Mucosa of rectum (tissue), 2 donors: Measurements from ENCODE around the gene AMER2.

Source experiments
- H3K27ac ChIP-seq, 2 donors: one replicate each; pipeline ENCODE4 v1.7.0; 2013; ENCODE audit warnings: inconsistent platforms in 2 of 2, low read depth in 2 of 2, low read length in 2 of 2
- H3K27me3 ChIP-seq, 2 donors: one replicate each; pipeline ENCODE4 v1.7.0; 2013; ENCODE audit warnings: low read length in 2 of 2; ENCODE audit not compliant: control insufficient read depth in 2 of 2, insufficient read depth in 2 of 2
- H3K36me3 ChIP-seq, 2 donors: one replicate each; pipeline ENCODE4 v1.7.0; 2013; ENCODE audit warnings: low read length in 2 of 2; ENCODE audit not compliant: control insufficient read depth in 2 of 2, insufficient read depth in 2 of 2
- H3K4me1 ChIP-seq, 2 donors: one replicate each; pipeline ENCODE4 v1.7.0; 2013; ENCODE audit warnings: low read length in 2 of 2, mild to moderate bottlenecking in 1 of 2; ENCODE audit not compliant: control insufficient read depth in 2 of 2, insufficient read depth in 2 of 2
- H3K4me3 ChIP-seq, 2 donors: one replicate each; pipeline ENCODE4 v1.7.0; 2013; ENCODE audit warnings: low read length in 2 of 2
- H3K9ac ChIP-seq, 2 donors: one replicate each; pipeline ENCODE4 v1.7.0; 2013; ENCODE audit warnings: low read length in 2 of 2, low read depth in 1 of 2, mild to moderate bottlenecking in 1 of 2
- H3K9me3 ChIP-seq, 2 donors: one replicate each; pipeline ENCODE4 v1.7.0; 2013; ENCODE audit warnings: low read length in 2 of 2; ENCODE audit not compliant: control insufficient read depth in 2 of 2
- donor health status: healthy.
- donor health status: Normal muscosa, but diverticular disease.

The AMER2 gene

DNA sequence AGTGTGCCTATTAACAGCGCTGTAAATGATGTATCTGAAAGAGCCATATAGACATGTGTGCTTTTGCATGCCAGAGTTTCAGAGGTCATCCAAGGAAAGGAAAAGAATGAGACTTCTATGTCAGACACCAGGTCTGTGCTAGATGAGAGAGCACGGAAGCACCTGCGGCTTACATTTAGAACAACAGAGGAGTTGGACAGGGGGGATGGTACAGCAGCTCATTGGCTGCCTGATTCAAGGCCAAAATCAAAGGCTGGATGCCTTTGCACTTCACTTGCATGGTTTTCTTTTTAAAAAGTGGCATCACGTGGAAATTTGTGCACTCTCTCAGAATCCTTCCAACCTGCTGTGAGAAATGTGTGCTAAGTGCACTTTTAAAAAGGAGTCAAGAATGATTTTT is 32.8 kb upstream of the AMER2 start:
- H3K9ac ChIP-seq: no peak overlapping the region
- no peak overlapping the region for H3K4me3 ChIP-seq
- H3K27me3 ChIP-seq: peaks cover 0 to 4% of the 10 kb centered on the region in 2 donors
- no peaks in the 10 kb centered on the region for H3K36me3 ChIP-seq
- no peak overlapping the region for H3K27ac ChIP-seq
- H3K9me3 ChIP-seq: no peaks in the 10 kb centered on the region
- no peaks in the 10 kb centered on the region for H3K4me1 ChIP-seq

DNA sequence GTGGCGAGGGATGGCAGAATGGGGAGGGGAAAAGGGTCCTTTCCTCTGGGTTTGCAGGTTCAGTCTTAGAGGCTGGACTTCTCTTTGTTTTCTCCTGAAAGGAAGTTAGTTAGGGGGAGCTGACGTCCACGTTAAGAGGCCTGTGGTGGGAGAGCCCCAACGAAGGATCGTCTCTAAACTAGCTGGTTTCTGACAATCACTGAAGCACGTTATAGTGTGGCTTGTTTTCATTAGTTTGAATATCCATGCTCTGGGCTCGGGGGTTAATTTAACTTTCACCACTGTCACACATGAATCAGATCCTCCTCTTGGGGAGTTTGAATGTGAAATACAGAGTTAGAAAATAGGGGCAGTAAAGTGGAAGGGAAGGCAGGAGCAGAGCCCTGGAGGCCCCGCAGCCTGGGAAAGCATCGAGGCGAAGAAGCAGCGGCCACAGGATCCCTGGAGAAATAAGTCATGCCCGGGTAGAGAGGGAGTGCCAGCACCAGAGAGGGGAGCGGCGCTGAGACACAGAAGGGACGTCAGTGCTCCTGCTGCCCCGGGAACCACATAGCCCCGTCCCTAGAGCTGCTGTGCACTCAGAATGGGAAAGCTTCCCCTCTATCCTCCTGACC is 31.1 kb upstream of the AMER2 start:
- Histone ChIP-seq H3K27me3 (peaks cover 0 to 4% of the 10 kb centered on the region in 2 donors), H3K4me3 (no peak overlapping the region), H3K36me3 (no peaks in the 10 kb centered on the region), H3K4me1 (no peaks in the 10 kb centered on the region), H3K27ac (no peak overlapping the region), H3K9ac (no peak overlapping the region), H3K9me3 (no peaks in the 10 kb centered on the region)

DNA sequence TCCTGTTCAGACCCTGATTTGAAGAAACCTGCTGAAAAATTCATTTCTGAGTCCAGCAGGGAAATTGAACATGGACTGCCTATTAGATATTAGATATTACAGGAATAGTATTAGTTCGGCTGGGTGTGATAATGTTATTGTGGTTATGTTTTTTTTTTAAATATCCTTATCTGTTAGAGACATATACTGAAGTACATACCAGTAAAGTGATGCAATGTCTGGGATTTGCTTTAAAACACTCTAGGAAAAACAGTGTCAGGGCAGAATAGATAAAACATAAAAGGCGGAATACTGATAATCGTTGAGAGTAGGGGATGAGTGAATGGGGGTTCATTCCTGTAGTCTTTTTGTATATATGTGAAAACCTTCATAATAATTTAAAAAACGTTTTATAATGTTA is 28.7 kb upstream of the AMER2 start:
- Histone ChIP-seq H3K9ac (no peak overlapping the region), H3K36me3 (no peaks in the 10 kb centered on the region), H3K4me1 (no peaks in the 10 kb centered on the region), H3K27me3 (peaks cover 0 to 4% of the 10 kb centered on the region in 2 donors), H3K27ac (no peak overlapping the region), H3K9me3 (no peaks in the 10 kb centered on the region), H3K4me3 (no peak overlapping the region)

DNA sequence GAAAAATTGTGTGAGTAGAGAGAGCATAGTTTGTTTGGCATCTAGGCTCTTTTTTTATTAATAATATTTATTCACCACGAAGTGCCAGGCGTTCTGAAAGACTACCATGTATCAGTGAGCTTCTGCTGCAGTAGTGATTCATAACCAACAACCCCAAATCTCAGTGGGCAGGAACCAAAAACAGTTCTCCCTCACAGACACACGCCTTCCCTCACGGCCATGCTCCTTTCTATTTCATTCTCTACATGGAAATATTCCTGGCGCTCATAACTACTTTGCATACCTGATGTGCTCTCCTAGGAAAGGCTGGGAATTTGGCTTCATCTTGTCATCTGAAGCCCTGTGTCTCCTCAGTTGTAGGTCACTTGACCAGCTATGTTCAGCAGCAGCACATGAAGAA is 26.6 kb upstream of the AMER2 start:
- no peaks in the 10 kb centered on the region for H3K36me3 ChIP-seq
- H3K9me3 ChIP-seq: no peaks in the 10 kb centered on the region
- H3K4me1 ChIP-seq: no peaks in the 10 kb centered on the region
- no peak overlapping the region for H3K4me3 ChIP-seq
- H3K27ac ChIP-seq: no peak overlapping the region
- H3K9ac ChIP-seq: no peak overlapping the region
- peaks cover 0 to 4% of the 10 kb centered on the region in 2 donors for H3K27me3 ChIP-seq

DNA sequence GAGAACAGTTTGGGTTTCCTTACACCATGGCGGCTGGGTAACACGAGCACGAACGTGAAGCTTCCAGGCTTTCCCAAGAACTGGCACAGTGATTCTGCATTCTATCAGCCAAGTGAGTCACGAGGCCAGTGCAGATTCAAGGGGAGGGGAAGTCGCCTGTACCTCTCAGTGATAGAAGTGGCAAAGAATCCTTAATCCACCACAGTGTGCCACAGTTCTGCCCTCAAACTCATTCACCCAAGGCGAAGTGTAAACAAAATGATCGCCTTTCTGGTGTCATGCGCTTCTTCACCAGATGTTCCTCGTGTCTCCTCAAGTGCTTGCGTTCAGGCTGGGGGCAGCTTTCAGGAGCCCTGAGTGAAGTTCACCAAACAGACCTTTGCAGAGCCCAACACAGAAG is 24.9 kb upstream of the AMER2 start:
- no peaks in the 10 kb centered on the region for H3K27me3 ChIP-seq
- no peak overlapping the region for H3K27ac ChIP-seq
- H3K9me3 ChIP-seq: no peaks in the 10 kb centered on the region
- H3K36me3 ChIP-seq: no peaks in the 10 kb centered on the region
- no peaks in the 10 kb centered on the region for H3K4me1 ChIP-seq
- H3K9ac ChIP-seq: no peak overlapping the region
- H3K4me3 ChIP-seq: no peak overlapping the region

DNA sequence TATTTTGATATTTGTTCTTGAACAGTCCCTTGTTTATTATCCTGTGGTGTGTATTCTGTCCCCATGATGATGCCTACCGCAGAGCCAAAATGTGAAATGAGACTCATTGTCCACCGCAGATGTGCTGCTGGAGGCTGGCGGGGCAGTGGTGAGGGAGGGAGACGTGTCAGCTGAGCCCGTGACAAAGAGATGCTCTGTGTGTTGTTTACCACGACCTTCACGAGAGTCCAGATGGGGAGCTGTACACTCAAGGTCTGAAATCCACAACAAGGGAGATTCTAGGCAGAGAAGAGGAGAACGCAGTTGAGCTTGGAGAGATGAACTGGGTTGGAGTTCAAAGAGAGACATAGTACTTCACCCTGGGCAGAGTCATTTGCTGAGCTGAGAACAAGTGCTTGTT is 20.8 kb upstream of the AMER2 start:
- H3K27ac ChIP-seq: no peak overlapping the region
- H3K4me3 ChIP-seq: no peak overlapping the region
- no peaks in the 10 kb centered on the region for H3K27me3 ChIP-seq
- H3K9me3 ChIP-seq: no peaks in the 10 kb centered on the region
- no peaks in the 10 kb centered on the region for H3K4me1 ChIP-seq
- no peaks in the 10 kb centered on the region for H3K36me3 ChIP-seq
- H3K9ac ChIP-seq: no peak overlapping the region

DNA sequence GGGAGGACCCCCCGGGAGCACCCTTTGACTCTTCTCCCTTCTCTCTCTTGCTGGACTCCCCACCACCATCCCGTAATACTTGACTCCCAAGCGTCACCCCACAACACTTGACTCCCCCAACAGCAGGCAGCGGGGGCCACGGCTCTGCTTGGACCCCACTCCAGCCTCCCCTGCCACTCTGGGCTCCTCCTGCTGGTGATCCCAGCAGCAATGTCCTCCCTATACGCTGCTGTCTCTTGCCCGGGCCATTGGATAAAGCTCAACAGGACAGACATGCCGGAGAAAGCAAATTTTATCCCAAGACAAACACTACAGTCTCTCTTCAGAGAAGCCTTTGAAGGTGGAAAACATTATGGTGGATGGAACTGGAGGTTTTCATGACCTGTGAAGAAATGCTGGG is 20.4 kb upstream of the AMER2 start:
- no peaks in the 10 kb centered on the region for H3K36me3 ChIP-seq
- H3K27ac ChIP-seq: no peak overlapping the region
- no peaks in the 10 kb centered on the region for H3K27me3 ChIP-seq
- H3K4me3 ChIP-seq: no peak overlapping the region
- H3K9me3 ChIP-seq: no peaks in the 10 kb centered on the region
- no peak overlapping the region for H3K9ac ChIP-seq
- no peaks in the 10 kb centered on the region for H3K4me1 ChIP-seq

DNA sequence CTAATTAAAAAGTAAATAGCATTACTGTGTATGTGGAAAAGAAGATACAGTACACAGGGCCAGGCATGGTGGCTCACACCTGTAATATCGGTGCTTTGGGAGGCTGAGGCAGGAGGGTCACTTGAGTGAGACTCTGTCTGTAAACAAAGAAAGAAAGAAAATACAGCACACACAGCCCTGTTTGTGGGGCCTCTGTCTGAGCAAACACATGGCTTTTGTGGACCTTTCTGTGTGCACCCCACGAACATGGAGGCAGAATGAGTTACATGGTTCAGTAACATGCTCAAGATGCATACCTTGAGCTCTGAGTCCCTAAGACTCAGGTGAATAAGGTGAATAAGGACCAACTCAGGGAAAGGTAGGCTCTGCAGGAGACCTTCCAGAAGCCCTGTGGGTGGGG is 20.0 kb upstream of the AMER2 start:
- no peak overlapping the region for H3K4me3 ChIP-seq
- H3K9ac ChIP-seq: no peak overlapping the region
- H3K4me1 ChIP-seq: no peaks in the 10 kb centered on the region
- H3K27me3 ChIP-seq: no peaks in the 10 kb centered on the region
- no peak overlapping the region for H3K27ac ChIP-seq
- no peaks in the 10 kb centered on the region for H3K9me3 ChIP-seq
- no peaks in the 10 kb centered on the region for H3K36me3 ChIP-seq

DNA sequence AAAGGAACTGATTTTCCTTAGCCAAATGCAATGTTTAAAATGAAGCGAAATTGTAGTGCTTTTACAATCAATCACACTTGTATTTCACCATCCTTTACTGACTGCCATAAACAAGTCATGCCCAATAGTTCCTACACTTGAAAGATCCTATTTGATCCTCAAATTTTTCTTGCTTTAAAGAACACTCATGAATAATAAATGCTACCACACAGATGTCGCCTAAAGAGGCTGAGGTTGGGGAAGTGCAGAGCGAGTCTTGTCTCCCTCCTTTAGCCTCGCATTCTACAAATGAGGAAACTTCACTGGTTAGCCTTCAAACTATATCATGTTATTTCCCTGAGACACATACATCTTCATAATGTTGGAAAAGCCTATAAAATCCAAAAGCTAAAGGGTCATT is 18.7 kb upstream of the AMER2 start:
- no peak overlapping the region for H3K27ac ChIP-seq
- H3K27me3 ChIP-seq: peaks cover 0 to 3% of the 10 kb centered on the region in 2 donors
- H3K9ac ChIP-seq: no peak overlapping the region
- H3K4me1 ChIP-seq: no peaks in the 10 kb centered on the region
- H3K9me3 ChIP-seq: no peaks in the 10 kb centered on the region
- no peak overlapping the region for H3K4me3 ChIP-seq
- H3K36me3 ChIP-seq: no peaks in the 10 kb centered on the region

DNA sequence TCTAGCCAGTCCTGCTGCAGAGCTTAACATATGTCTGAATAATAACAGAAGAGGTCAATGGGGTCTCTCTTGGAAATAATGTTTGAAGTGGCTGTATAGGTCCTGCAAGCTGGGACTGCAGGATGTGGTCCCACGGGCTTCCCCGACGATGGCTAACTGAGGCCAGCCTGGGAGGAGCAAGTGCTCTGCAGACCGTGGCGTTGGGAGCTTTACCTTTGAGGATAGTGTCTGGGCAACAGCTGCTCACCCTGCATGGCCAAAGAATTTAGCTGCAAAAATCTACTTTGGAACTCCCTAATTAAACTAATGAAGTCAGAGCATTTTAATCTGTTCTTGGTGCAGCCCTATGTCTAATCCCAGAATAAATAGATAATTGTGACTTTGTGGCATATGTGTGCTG is 18.2 kb upstream of the AMER2 start:
- H3K27me3 ChIP-seq: peaks cover 0 to 3% of the 10 kb centered on the region in 2 donors
- no peak overlapping the region for H3K9ac ChIP-seq
- no peaks in the 10 kb centered on the region for H3K4me1 ChIP-seq
- H3K36me3 ChIP-seq: no peaks in the 10 kb centered on the region
- no peaks in the 10 kb centered on the region for H3K9me3 ChIP-seq
- no peak overlapping the region for H3K4me3 ChIP-seq
- H3K27ac ChIP-seq: no peak overlapping the region

DNA sequence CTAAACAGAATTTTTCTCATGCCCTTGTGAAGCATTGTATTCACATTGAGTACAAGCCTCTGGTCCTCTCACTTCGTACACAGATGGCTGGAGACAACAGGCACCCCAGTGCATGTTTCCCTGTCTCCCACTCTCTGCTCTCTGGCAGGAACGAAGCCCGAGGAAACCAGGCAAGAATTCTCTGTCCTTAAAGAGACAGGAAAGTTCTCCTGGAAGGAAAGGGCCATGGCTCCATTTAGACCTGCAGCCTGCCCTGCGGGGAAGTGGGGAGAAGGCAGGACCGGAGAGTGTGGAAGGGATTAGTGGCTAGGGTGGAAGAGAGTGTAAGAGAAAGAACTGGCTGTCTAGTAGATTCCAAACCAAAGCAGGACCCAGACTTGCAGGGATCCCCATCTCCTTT is 15.5 kb upstream of the AMER2 start:
- H3K9ac ChIP-seq: no peak overlapping the region
- no peak overlapping the region for H3K27ac ChIP-seq
- H3K27me3 ChIP-seq: peaks cover 0 to 3% of the 10 kb centered on the region in 2 donors
- H3K9me3 ChIP-seq: no peaks in the 10 kb centered on the region
- H3K36me3 ChIP-seq: no peaks in the 10 kb centered on the region
- no peak overlapping the region for H3K4me3 ChIP-seq
- H3K4me1 ChIP-seq: no peaks in the 10 kb centered on the region
